HEK293 (cell line): ENCODE data around the gene GSG1L.

ENCODE experiments used
- CTCF ChIA-PET: fragments of 350-600 bp; formaldehyde crosslinking; extraction: SDS; loops from one replicate; lab custom pipeline; 2021; ENCODE audit warnings: antibody characterized with exemption; lab: Yijun Ruan, JAX
- POLR2A ChIA-PET: fragments of 300-600 bp; formaldehyde crosslinking; extraction: SDS; loops from one replicate; lab custom pipeline; 2020; ENCODE audit warnings: antibody characterized with exemption, inconsistent platforms; lab: Yijun Ruan, JAX
- H3K27ac ChIP-seq: fragments of 200-500 bp; sonication (Bioruptor generic); 2 replicates; pipeline ENCODE4 v1.5.1; 2014; ENCODE audit warnings: low read depth, low read length, control low read depth, inconsistent platforms; ENCODE audit errors: extremely low read depth
- H3K36me3 ChIP-seq, 2 experiments: fragments of 200-500 bp in 1 of 2; sonication (Bioruptor generic) in 1 of 2; 1 replicate in 1 of 2; 2 replicates in 1 of 2; pipeline ENCODE4 v1.5.1; 2014 to 2017; ENCODE audit warnings: inconsistent platforms in 2 of 2, low read length in 2 of 2; ENCODE audit not compliant: control insufficient read depth in 2 of 2, insufficient read depth in 1 of 2
- H3K4me1 ChIP-seq: fragments of 200-500 bp; sonication (Bioruptor generic); 2 replicates; pipeline ENCODE4 v1.5.1; 2014; ENCODE audit warnings: mild to moderate bottlenecking, low read length, inconsistent platforms; ENCODE audit not compliant: control insufficient read depth, insufficient read depth
- H3K4me3 ChIP-seq: 2 replicates; pipeline ENCODE4 v1.5.1; 2011; ENCODE audit warnings: low read depth, mild to moderate bottlenecking, control low read depth, low read length, moderate library complexity
- H3K9me3 ChIP-seq: fragments of 200-500 bp; sonication (Bioruptor generic); 2 replicates; pipeline ENCODE4 v1.5.1; 2014; ENCODE audit warnings: low read depth, low read length, inconsistent platforms; ENCODE audit not compliant: control insufficient read depth, insufficient read depth
- SP3 ChIP-seq: fragments of 450-650 bp; formaldehyde crosslinking; IDR thresholded peaks from 2 replicates; pipeline ENCODE4 v1.5.1; 2016; ENCODE audit warnings: missing biosample characterization, missing genetic modification characterization
- YY1 ChIP-seq: fragments of 450-650 bp; formaldehyde crosslinking; IDR thresholded peaks from 2 replicates; pipeline ENCODE4 v1.5.1; 2018; ENCODE audit warnings: missing biosample characterization, missing genetic modification characterization
- ZFP41 ChIP-seq: fragments of 450-650 bp; formaldehyde crosslinking; IDR thresholded peaks from 2 replicates; pipeline ENCODE4 v1.5.1; 2016; ENCODE audit warnings: missing biosample characterization, missing genetic modification characterization, borderline replicate concordance
- ZIC2 ChIP-seq: fragments of 450-650 bp; formaldehyde crosslinking; IDR thresholded peaks from 2 replicates; pipeline ENCODE4 v1.5.1; 2016; ENCODE audit warnings: missing biosample characterization, missing genetic modification characterization
- ZNF140 ChIP-seq: fragments of 450-650 bp; formaldehyde crosslinking; IDR thresholded peaks from 2 replicates; pipeline ENCODE4 v1.5.1; 2016; ENCODE audit warnings: missing biosample characterization, missing genetic modification characterization
- ZNF211 ChIP-seq: fragments of 450-650 bp; formaldehyde crosslinking; IDR thresholded peaks from 2 replicates; pipeline ENCODE4 v1.5.1; 2016; ENCODE audit warnings: low read depth, missing biosample characterization, missing genetic modification characterization
- ZNF335 ChIP-seq: fragments of 450-650 bp; formaldehyde crosslinking; conservative IDR thresholded peaks from 2 replicates; pipeline ENCODE4 v1.5.1; 2016; ENCODE audit warnings: missing biosample characterization, missing genetic modification characterization
- ZNF366 ChIP-seq: fragments of 450-650 bp; formaldehyde crosslinking; conservative IDR thresholded peaks from 2 replicates; pipeline ENCODE4 v1.5.1; 2016; ENCODE audit warnings: missing biosample characterization, missing genetic modification characterization
- ZNF416 ChIP-seq: fragments of 450-650 bp; formaldehyde crosslinking; IDR thresholded peaks from 2 replicates; pipeline ENCODE4 v1.5.1; 2016; ENCODE audit warnings: missing biosample characterization, missing genetic modification characterization
- ZNF501 ChIP-seq: fragments of 450-650 bp; formaldehyde crosslinking; IDR thresholded peaks from 2 replicates; pipeline ENCODE4 v1.5.1; 2016; ENCODE audit warnings: missing biosample characterization, missing genetic modification characterization
- ZNF621 ChIP-seq: fragments of 450-650 bp; formaldehyde crosslinking; IDR thresholded peaks from 2 replicates; pipeline ENCODE4 v1.5.1; 2017; ENCODE audit warnings: missing biosample characterization, missing genetic modification characterization
- ZNF660 ChIP-seq: fragments of 450-650 bp; IDR thresholded peaks from 2 replicates; pipeline ENCODE4 v1.5.1; 2018; ENCODE audit warnings: missing biosample characterization, mild to moderate bottlenecking, missing genetic modification characterization
- ZNF791 ChIP-seq: fragments of 450-650 bp; formaldehyde crosslinking; IDR thresholded peaks from 2 replicates; pipeline ENCODE4 v1.5.1; 2016; ENCODE audit warnings: missing biosample characterization, missing genetic modification characterization
- TF ChIP-seq, protein P1 (sequence below): fragments of 450-650 bp; formaldehyde crosslinking; conservative IDR thresholded peaks from 2 replicates; pipeline ENCODE4 v1.5.1; 2016; ENCODE audit warnings: low read depth, missing biosample characterization, missing genetic modification characterization
- TF ChIP-seq, protein P2 (sequence below): fragments of 450-650 bp; formaldehyde crosslinking; IDR thresholded peaks from 2 replicates; pipeline ENCODE4 v1.5.0; 2017; ENCODE audit warnings: missing biosample characterization, missing genetic modification characterization, borderline replicate concordance
- TF ChIP-seq, protein P3 (sequence below): fragments of 450-650 bp; formaldehyde crosslinking; IDR thresholded peaks from 2 replicates; pipeline ENCODE4 v1.5.1; 2016; ENCODE audit warnings: missing biosample characterization, missing genetic modification characterization

Gene GSG1L

DNA sequence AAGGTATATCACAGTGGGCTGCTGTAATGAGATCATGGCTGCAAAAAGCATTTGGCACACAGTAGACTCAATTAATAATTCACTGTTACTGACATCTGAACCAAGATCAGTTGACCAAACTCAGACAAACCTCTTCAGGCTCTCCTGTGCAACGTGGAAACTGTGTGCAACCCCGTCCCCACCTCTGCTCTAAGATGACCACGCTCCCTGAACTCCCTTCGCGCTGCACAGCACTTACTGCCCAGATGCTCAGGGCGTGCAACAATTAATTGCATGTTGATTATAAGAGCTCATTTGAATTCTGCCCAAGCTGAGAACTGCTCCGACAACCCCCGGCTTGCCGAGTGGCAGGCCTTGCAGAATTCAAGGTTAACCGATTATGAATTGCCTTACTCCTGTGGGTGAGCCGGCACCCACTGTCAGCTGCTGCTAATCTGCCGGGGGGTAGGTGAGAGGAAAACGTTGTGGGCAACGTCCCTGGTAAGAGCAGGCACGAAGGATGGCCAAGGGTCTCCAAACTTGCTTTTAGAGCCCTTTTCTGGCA is 1.3 kb upstream of the GSG1L start (continued):
- TF ChIP-seq ZNF791 (tag by site-specific recombination) (no peak), ZNF140 (no peak)
- TF ChIP-seq, protein P1, sequence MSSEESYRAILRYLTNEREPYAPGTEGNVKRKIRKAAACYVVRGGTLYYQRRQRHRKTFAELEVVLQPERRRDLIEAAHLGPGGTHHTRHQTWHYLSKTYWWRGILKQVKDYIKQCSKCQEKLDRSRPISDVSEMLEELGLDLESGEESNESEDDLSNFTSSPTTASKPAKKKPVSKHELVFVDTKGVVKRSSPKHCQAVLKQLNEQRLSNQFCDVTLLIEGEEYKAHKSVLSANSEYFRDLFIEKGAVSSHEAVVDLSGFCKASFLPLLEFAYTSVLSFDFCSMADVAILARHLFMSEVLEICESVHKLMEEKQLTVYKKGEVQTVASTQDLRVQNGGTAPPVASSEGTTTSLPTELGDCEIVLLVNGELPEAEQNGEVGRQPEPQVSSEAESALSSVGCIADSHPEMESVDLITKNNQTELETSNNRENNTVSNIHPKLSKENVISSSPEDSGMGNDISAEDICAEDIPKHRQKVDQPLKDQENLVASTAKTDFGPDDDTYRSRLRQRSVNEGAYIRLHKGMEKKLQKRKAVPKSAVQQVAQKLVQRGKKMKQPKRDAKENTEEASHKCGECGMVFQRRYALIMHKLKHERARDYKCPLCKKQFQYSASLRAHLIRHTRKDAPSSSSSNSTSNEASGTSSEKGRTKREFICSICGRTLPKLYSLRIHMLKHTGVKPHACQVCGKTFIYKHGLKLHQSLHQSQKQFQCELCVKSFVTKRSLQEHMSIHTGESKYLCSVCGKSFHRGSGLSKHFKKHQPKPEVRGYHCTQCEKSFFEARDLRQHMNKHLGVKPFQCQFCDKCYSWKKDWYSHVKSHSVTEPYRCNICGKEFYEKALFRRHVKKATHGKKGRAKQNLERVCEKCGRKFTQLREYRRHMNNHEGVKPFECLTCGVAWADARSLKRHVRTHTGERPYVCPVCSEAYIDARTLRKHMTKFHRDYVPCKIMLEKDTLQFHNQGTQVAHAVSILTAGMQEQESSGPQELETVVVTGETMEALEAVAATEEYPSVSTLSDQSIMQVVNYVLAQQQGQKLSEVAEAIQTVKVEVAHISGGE (tag by site-specific recombination), result no peak
- TF ChIP-seq, all 188 proteins: peak for 0

DNA sequence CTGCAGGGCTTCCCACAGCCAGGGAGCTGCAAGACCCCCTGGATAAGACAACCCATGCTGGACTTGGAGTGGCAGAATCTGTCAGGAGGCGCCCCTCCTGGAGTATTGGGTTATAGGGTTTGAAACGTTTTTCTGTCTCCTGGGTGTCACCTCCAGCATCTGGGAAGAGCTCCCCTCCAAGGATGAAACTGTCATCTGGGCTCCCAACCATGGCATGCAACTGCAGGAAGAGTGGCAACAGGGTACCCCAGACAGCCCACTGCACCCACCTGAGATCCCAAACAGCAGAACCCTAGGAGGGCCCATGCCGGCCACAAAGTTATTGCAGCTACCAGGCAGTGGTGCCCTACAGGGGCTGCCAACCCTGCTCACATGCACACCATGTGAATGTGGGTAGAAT is 636 bp upstream of the GSG1L start:
- POLR2A ChIA-PET, result no interaction called here
- TF ChIP-seq ZNF621 (tag by site-specific recombination) (no peak), ZNF501 (tag by site-specific recombination) (no peak), ZNF335 (tag by site-specific recombination) (0 out of 2 replicates have a peak, but pooled peaks have one; percentile 32), ZIC2 (tag by site-specific recombination) (0 out of 2 replicates have a peak, but pooled peaks have one; percentile 1), ZNF366 (tag by site-specific recombination) (no peak), ZNF211 (tag by site-specific recombination) (no peak), SP3 (tag by site-specific recombination) (no peak), ZFP41 (tag by site-specific recombination) (no peak), YY1 (tag by site-specific recombination) (no peak), ZNF416 (no peak), ZNF660 (tag by site-specific recombination) (no peak)
- TF ChIP-seq, protein P2, sequence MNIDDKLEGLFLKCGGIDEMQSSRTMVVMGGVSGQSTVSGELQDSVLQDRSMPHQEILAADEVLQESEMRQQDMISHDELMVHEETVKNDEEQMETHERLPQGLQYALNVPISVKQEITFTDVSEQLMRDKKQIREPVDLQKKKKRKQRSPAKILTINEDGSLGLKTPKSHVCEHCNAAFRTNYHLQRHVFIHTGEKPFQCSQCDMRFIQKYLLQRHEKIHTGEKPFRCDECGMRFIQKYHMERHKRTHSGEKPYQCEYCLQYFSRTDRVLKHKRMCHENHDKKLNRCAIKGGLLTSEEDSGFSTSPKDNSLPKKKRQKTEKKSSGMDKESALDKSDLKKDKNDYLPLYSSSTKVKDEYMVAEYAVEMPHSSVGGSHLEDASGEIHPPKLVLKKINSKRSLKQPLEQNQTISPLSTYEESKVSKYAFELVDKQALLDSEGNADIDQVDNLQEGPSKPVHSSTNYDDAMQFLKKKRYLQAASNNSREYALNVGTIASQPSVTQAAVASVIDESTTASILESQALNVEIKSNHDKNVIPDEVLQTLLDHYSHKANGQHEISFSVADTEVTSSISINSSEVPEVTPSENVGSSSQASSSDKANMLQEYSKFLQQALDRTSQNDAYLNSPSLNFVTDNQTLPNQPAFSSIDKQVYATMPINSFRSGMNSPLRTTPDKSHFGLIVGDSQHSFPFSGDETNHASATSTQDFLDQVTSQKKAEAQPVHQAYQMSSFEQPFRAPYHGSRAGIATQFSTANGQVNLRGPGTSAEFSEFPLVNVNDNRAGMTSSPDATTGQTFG (tag by site-specific recombination), result no peak
- TF ChIP-seq, protein P3, sequence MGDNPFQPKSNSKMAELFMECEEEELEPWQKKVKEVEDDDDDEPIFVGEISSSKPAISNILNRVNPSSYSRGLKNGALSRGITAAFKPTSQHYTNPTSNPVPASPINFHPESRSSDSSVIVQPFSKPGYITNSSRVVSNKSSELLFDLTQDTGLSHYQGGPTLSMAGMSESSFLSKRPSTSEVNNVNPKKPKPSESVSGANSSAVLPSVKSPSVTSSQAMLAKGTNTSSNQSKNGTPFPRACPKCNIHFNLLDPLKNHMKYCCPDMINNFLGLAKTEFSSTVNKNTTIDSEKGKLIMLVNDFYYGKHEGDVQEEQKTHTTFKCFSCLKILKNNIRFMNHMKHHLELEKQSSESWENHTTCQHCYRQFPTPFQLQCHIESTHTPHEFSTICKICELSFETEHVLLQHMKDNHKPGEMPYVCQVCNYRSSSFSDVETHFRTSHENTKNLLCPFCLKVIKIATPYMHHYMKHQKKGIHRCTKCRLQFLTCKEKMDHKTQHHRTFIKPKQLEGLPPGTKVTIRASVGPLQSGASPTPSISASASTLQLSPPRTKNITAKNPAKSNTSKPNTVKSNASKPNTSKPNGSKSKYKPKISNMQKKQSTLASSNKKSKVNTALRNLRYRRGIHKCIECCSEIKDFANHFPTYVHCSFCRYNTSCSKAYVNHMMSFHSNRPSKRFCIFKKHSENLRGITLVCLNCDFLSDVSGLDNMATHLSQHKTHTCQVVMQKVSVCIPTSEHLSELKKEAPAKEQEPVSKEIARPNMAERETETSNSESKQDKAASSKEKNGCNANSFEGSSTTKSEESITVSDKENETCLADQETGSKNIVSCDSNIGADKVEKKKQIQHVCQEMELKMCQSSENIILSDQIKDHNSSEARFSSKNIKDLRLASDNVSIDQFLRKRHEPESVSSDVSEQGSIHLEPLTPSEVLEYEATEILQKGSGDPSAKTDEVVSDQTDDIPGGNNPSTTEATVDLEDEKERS, result no peak
- no peak overlapping the region for H3K4me3 ChIP-seq
- CTCF ChIA-PET, result interaction anchor here (0.6 to 1.7 kb wide), 4 partner anchors 91 to 433 kb away, joined by 4 to 7 read pairs (median 4); no protein-coding TSS in a partner anchor
- no peak overlapping the region for H3K27ac ChIP-seq
- H3K4me1 ChIP-seq, result no peaks in the 10 kb centered on the region; the same call in 1 of the 2 replicates
- no peaks in the 10 kb centered on the region for H3K9me3 ChIP-seq
- no peaks in the 10 kb centered on the region for H3K36me3 ChIP-seq
